WTC11 (cell line): Measurements from ENCODE around the gene RPTOR.

Experiments
- ATF2 ChIP-seq: sonication (generic); formaldehyde crosslinking; IDR thresholded peaks from 2 replicates; pipeline ENCODE4 v1.8.1; 2022; ENCODE audit warnings: low read depth, missing genetic modification reagents, borderline replicate concordance
- NFYB ChIP-seq: sonication (generic); formaldehyde crosslinking; conservative IDR thresholded peaks from 2 replicates; pipeline ENCODE4 v1.8.0; 2022; ENCODE audit warnings: low read depth, missing genetic modification reagents
- USF2 ChIP-seq: sonication (generic); formaldehyde crosslinking; IDR thresholded peaks from 2 replicates; pipeline ENCODE4 v1.8.1; 2023; ENCODE audit warnings: mild to moderate bottlenecking, missing genetic modification reagents, moderate library complexity
- ZNF317 ChIP-seq: sonication (generic); formaldehyde crosslinking; IDR thresholded peaks from 2 replicates; pipeline ENCODE4 v1.8.1; 2023; ENCODE audit warnings: low read depth, mild to moderate bottlenecking, moderate library complexity, missing genetic modification reagents, borderline replicate concordance
- TF ChIP-seq, protein P1 (sequence below): fragments of 200-600 bp; IDR thresholded peaks from 2 replicates; pipeline ENCODE4 v1.8.0; 2022; ENCODE audit warnings: antibody characterized with exemption

- no peak for TF ChIP-seq ATF2 (CRISPR knock-in tag)
- TF ChIP-seq, protein P1, sequence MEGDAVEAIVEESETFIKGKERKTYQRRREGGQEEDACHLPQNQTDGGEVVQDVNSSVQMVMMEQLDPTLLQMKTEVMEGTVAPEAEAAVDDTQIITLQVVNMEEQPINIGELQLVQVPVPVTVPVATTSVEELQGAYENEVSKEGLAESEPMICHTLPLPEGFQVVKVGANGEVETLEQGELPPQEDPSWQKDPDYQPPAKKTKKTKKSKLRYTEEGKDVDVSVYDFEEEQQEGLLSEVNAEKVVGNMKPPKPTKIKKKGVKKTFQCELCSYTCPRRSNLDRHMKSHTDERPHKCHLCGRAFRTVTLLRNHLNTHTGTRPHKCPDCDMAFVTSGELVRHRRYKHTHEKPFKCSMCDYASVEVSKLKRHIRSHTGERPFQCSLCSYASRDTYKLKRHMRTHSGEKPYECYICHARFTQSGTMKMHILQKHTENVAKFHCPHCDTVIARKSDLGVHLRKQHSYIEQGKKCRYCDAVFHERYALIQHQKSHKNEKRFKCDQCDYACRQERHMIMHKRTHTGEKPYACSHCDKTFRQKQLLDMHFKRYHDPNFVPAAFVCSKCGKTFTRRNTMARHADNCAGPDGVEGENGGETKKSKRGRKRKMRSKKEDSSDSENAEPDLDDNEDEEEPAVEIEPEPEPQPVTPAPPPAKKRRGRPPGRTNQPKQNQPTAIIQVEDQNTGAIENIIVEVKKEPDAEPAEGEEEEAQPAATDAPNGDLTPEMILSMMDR: no peak
- no peak for TF ChIP-seq ZNF317 (CRISPR knock-in tag)
- TF ChIP-seq NFYB (CRISPR knock-in tag): no peak
- no peak for TF ChIP-seq USF2
Observed at GRCh38 chr17:80969674-80970043, 425.0 kb downstream of the RPTOR start.
